HG03060 (cell line): Measurements from ENCODE around the gene GCLC.
"Not testable (repeated sequence)": the region's sequence is repeated elsewhere in the genome, so short reads cannot be mapped to it uniquely, and the experiment has no call there.

Source experiments
- ATAC-seq: cut with Tn5 transposase; IDR thresholded peaks from one replicate; pipeline ENCODE4 v1.9.1; 2021; ENCODE audit warnings: low read depth, moderate number of reproducible peaks; ENCODE audit not compliant: unreplicated experiment

Gene GCLC

DNA sequence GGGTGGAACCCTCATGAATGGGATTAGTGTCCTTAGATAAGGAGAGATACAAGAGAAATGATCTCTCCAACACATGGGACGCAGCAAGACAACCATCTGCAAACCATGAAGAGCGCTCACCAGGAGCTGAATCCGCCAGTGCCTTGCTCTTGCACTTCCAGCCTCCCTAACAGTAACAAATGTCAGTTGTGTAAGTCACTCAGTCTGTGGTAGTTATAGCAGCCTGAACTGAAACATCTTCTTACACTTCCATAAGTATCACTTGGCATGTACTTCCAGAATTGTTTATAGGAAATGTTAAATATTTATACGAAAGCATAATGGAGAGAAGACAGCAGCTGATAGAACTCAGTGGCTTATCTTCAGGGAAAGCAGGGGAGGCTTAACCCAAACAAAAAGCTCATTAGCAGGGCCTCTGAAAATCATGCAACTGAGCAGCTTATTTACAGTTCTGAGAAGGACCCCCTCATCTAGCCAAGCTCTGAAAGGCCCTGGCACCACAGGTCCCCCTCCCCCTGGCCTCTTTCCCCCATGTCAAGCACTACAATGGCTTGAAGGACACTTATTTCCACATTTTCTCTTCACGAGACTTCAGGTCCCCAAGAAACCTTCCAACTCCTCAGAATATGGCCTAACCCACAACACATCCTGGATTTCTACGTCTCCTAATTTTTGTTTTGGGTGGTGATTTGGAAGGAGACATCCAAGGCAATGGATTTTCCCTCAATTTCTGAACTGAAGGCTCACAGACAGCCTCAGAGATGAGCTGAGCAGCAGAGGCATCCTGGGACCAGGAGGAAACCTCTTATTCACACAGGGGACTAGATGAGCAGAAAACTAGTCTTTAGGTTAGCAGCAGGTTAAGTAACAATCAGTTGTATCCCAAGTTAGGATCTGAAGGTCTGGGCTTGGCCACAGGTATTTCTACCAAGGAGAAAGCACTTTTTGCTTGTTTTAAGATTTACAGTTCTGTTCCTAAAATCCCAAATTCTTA lies 49.1 kb downstream of the GCLC start:
- ATAC-seq = no peak

DNA sequence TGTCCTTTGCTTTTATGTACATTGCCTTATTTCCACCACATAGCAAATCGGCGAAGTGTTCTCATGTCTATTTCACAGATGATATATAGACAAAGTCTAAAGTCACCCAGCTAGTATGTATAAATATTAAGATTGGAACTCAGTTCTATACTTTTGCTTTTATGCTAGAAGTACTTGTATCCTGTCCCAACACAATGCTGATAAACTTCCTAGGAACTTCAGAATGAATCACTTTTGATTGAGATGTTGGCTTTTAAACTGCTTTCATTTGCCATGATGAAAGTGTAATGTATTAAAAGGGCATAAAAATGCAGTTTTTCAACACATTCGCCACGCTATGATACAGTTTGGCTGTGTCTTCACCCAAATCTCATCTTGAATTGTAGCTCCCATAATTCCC lies 50.8 kb downstream of the GCLC start:
- no peak for ATAC-seq

DNA sequence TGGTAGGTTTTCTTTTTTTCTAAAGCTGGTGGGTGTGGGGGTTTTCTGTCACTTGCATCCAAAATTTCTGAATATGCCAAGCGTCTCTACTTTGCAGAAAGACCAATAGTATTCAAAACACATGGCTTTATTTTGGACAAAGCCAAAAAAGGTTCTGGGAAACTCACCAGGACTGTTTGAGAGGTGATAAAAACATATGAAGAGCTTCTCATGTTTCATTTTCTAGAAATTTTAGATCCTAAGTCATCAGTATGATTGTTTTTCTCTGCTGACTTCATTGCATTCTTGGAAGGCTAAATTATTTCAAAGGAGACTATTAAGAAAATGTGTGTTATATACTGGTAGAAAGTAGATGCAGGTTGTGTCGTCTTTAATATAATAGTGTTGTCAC lies 51.3 kb downstream of the GCLC start:
- ATAC-seq = no peak

DNA sequence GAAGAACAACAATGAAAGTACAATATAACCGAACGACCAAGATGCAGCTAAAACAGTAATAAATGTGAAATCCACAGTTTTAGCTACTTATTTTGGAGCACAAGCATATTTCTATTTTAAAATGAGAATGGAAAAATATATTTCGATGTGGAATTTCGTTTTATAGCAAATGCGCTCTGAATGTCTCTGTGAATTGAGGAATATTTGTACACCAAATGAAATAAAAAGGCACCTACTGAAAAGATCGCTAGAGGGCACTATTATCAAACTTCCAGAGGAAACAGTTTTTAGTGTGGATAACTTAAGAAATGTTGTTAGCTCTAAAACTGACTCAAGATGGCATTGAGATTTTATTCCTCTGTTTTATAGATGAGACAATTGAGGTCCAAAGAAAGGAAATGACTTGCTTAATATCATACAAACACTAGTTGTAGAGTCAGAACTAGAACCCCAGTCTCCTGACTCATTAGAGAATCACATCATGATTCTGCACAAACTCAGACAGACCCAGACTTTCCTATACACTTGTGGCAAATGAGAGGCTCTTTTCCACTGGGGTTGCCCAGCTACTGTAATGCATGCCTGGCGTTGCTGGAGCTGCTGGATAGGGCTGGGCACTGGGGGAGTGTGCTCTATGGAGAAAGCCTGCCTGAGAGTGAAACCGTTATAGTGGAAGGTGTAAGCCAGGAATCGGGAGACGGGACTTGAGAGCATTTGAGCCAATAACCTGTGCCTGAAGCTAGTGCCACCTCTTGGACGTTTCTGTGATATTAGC lies 51.9 kb downstream of the GCLC start:
- ATAC-seq = no peak

DNA sequence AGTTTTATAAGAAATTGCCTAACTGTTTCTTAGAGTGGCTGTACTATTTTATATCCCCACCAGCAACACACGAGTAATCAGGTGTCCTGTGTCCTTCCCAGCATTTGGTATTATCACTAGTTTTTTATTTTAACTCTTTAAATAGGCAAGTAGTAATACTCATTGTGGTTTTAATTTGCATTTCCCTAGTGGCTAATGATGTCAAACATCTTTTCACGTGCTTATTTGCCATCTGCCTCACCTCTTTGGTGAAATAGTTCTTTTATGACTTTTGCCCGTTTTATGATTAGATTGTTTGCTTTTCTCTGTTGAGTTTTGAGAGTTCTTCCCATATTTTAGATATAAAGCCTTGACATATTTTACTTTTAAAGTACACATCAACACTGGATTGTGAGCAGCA lies 57.8 kb downstream of the GCLC start:
- no peak for ATAC-seq

DNA sequence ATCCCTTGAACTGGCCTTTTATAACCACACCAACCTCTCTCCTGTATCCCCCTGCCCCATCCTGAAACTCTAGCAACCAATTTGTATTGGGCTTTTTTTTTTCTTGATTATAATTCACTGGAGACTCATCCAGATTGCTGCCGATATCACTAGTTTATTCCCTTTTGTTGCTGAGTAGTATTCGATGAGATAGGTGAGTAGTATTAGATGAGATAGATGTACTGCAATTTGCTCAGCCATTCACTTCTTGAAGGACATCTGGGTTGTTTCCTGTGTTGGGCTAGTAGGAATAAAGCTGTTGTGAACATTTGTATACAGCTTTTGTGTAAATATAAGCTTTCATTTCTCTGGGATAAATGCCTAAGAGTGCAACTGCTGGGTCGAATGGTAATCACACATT lies 58.2 kb downstream of the GCLC start:
- no peak for ATAC-seq

- ATAC-seq = no peak
These were observed 60.2 kb downstream of the GCLC start for GRCh38 chr6:53484476-53485280.

- no peak for ATAC-seq
These were observed 61.2 kb downstream of the GCLC start for GRCh38 chr6:53483423-53484353.

DNA sequence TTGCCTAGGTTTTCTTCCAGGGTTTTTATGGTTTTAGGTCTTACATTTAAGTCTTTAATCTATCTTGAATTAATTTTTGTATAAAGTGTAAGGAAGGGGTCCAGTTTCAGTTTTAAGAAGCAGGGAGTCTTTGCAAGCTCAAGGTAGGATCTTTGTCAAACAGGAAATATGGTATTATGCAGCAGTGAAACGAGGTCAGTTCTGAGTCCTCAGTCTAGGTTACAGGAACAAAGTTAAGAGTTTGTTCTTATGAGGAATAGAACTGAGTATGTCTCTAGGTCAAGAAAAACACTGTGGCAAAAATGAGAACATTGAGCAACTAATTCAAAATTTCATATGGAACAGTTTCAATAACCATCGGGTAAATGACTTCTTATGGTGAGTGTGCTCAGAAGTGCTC lies 63.6 kb downstream of the GCLC start:
- no peak for ATAC-seq

DNA sequence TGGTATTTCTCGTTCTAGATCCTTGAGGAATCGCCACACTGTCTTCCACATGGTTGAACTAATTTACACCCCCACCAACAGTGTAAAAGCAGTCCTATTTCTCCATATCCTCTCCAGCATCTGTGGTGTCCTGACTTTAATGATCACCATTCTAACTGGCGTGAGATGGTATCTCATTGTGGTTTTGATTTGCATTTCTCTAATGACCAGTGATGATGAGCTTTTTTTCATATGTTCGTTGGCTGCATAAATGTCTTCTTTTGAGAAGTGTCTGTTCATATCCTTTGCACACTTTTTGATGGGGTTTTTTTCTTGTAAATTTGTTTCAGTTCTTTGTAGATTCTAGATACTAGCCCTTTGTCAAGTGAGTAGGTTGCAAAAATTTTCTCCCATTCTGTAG lies 64.1 kb downstream of the GCLC start:
- ATAC-seq = not testable (repeated sequence)

DNA sequence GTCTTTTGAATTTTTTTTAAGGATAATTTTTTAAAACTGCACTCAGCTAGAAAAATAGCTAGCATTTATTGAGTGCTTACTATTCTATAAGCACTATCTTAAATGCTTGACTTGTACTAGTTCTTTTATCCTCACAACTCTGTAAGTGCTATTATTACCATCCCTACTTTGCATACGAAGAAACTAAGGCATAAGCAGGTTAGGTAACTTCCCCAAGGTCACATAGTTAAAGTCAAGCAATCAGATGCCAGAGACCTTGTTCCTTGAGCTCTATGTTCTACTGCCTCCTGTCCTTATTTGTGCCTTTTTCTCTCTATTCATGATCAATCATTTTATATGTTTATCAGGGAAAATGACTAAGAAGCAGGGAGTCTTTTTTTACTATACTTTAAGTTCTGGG lies 65.0 kb downstream of the GCLC start:
- no peak for ATAC-seq

- ATAC-seq = no peak
These were observed 67.9 kb downstream of the GCLC start for GRCh38 chr6:53476964-53477363.

GRCh38 chr6:53474010-53474409 lies 70.9 kb downstream of the GCLC start:
- ATAC-seq = no peak

- no peak for ATAC-seq
These were observed 75.7 kb downstream of the GCLC start for GRCh38 chr6:53469163-53469562.

DNA sequence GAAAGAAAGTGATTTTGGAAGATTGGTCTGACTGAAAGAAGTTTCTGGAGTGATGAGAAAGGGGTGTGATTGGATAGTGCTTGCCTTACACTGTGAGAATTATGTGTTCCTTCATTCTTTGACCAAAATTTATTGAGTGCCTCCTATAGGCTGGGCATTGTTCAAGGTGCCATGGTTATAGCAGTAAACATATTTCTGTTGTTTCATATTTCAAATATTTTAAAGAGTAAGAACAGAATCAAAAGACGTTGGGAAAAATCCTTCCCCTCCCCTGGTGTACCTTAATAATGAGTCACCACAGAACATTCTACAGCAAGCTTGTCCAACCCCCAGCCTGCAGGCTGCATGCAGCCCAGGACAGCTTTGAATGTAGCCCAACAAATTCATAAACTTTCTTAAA lies 78.6 kb downstream of the GCLC start:
- ATAC-seq = no peak

DNA sequence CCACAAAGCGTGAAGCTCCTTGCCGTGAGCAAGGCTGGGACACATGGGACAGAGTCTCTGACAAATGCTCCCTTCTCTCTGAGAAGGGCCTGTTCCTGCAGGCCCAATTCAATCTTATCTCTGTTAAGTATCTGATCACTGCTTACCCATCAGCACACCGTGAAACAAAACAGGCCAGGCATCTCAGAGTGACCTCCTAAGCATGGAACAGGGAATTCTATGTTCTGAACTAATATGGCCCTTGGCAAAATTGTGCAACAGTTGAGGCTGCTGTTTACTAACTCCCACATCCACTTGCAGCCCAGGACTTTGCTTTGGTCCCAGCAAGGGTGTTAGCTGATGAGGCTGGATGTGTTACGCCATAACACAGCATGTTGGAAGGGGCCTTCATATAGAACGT lies 79.2 kb downstream of the GCLC start:
- no peak for ATAC-seq

DNA sequence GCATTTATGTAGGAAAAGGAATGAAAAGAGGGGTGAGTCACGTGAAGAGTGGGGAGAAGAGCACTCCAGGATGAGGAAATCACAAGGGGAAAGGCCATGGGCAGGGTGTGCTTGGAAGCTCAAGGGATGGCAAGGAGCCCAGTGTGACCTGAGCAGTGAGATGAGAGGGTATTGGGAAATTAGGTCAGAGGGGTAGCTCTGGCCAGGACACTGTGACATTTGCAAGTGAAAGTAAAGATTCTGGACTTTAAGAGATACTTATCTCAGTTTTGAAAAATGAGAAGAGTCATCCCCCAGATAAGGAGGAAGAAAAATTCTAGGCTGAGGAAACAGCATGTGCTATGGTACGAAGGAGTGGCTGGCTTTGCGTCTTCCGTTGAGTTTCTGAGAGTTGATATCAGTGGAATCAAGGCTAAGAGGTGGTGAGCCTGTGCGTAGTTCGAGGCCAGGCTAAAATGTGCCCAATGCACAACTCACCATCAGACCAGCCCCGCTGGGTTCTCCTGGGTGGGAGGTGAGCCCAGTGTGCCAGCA lies 79.9 kb downstream of the GCLC start:
- no peak for ATAC-seq

GRCh38 chr6:53464483-53464882 lies 80.4 kb downstream of the GCLC start:
- no peak for ATAC-seq

DNA sequence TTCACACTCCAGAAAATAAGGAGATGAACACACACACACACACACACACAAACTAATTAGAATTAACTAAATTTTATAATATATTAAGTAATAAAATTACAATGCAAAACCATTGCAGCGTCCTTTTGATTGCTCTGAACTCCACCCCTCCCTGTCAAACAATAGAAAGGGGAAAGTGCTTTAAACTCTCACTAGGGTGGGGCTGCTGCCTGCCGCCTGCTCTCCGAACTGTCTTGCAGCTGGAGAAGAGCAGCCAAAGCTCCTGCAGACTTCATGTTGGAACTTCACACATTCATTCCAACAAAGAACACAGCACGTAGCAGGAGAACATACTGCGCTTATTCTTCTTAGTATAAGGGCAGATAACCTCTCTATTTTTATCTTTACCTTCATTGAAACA lies 83.2 kb downstream of the GCLC start:
- ATAC-seq = no peak
